Stomach (tissue), 4 donors: ENCODE measurements around the gene CFAP97D1.

ENCODE experiments used
- CTCF ChIP-seq, 7 experiments: fragments of 450-650 bp in 4 of 7; fragments of 200-600 bp in 3 of 7; sonication (generic) in 3 of 7; IDR thresholded peaks; one replicate each; pipeline ENCODE4 v1.5.1; 2016 to 2019; ENCODE audit warnings: antibody characterized with exemption in 7 of 7, control low read depth in 2 of 7, mild to moderate bottlenecking in 1 of 7
- POLR2A ChIP-seq, 4 donors: fragments of 450-650 bp; IDR thresholded peaks; one replicate each; pipeline ENCODE4 v1.6.1; 2016; ENCODE audit warnings: antibody characterized with exemption in 4 of 4, control low read depth in 2 of 4, mild to moderate bottlenecking in 1 of 4, moderate library complexity in 1 of 4
- POLR2AphosphoS5 ChIP-seq, 3 donors: sonication (generic); formaldehyde crosslinking; IDR thresholded peaks; one replicate each; pipeline ENCODE4 v1.6.1; 2016; ENCODE audit warnings: antibody characterized with exemption in 3 of 3

- TF ChIP-seq POLR2AphosphoS5 (IDR thresholded peaks at IDR 0.05): no peak
- no peak for TF ChIP-seq CTCF (IDR thresholded peaks at IDR 0.05)
- no peak for TF ChIP-seq POLR2A (IDR thresholded peaks at IDR 0.05)
Observed at GRCh38 chr17:43753493-43754129, 26.6 kb upstream of the CFAP97D1 start.
